K562 (cell line): ENCODE results near the gene MMRN2.

Experiments used
- ARID2 ChIP-seq: fragments of 450-650 bp; IDR thresholded peaks from 2 replicates; pipeline ENCODE4 v1.6.1; 2017; ENCODE audit warnings: antibody characterized with exemption, mild to moderate bottlenecking
- BACH1 ChIP-seq: fragments of 200-800 bp; sonication (Bioruptor generic); IDR thresholded peaks from 2 replicates; pipeline ENCODE4 v1.6.1; 2016; ENCODE audit warnings: missing genetic modification characterization, missing compliant biosample characterization
- CREB1 ChIP-seq, 2 experiments: sonication (generic) in 1 of 2; formaldehyde crosslinking in 1 of 2; IDR thresholded peaks; 2 replicates each; pipeline versions ENCODE4 v1.6.1 to v1.8.0; 2012 to 2022; ENCODE audit warnings: inconsistent platforms in 1 of 2, mild to moderate bottlenecking in 1 of 2, missing genetic modification reagents in 1 of 2, moderate library complexity in 1 of 2
- POLR2A ChIP-seq: fragments of 450-650 bp; conservative IDR thresholded peaks from 2 replicates; pipeline ENCODE4 v1.6.1; 2016
- RCOR1 ChIP-seq, 2 experiments: IDR thresholded peaks; 2 replicates each; pipeline ENCODE4 v1.6.1; 2012; ENCODE audit warnings: low read depth in 2 of 2, low read length in 2 of 2, borderline replicate concordance in 1 of 2, improper control_type of control experiment in 1 of 2
- REST ChIP-seq, 2 experiments: fragments of 450-650 bp; formaldehyde crosslinking in 1 of 2; IDR thresholded peaks; 2 replicates each; pipeline versions ENCODE4 v1.4.0 to v1.6.1; 2014 to 2020; ENCODE audit warnings: mild to moderate bottlenecking in 2 of 2, borderline replicate concordance in 1 of 2, low read depth in 1 of 2
- SMARCE1 ChIP-seq: fragments of 450-650 bp; IDR thresholded peaks from 2 replicates; pipeline ENCODE4 v1.7.1; 2016; ENCODE audit warnings: mild to moderate bottlenecking
- ZFP30 ChIP-seq: fragments of 250-450 bp; sonication (Bioruptor Pico); IDR thresholded peaks from 2 replicates; pipeline ENCODE4 v1.8.0; 2022; ENCODE audit warnings: moderate library complexity, mild to moderate bottlenecking, inconsistent platforms, borderline replicate concordance

- no peak for TF ChIP-seq ZFP30
- no peak for TF ChIP-seq REST (IDR thresholded peaks at IDR 0.05; ENCODE audit: borderline replicate concordance)
- no peak for TF ChIP-seq REST (CRISPR knock-in tag; IDR thresholded peaks at IDR 0.05; ENCODE audit: low read depth)
- no peak for TF ChIP-seq ARID2
- no peak for TF ChIP-seq SMARCE1
- TF ChIP-seq CREB1 (IDR thresholded peaks at IDR 0.05): no peak
- no peak for TF ChIP-seq CREB1 (CRISPR knock-in tag; IDR thresholded peaks at IDR 0.05)
- no peak for TF ChIP-seq RCOR1 (IDR thresholded peaks at IDR 0.05; ENCODE audit: borderline replicate concordance in 1 of 2, low read depth in 2 of 2, low read length in 2 of 2)
- no peak for TF ChIP-seq BACH1 (tag)
- no peak for TF ChIP-seq POLR2A
Measured at GRCh38 chr10:86937502-86938154, 19.8 kb downstream of the MMRN2 start.
